NCI-H2081 treated with DMSO at 0.1 percent for 48 hours (cell line): ENCODE measurements around the gene ZAP70.

Experiments used
- DNase-seq: peaks from one replicate; lab custom pipeline; 2025; lab: John Stamatoyannopoulos, UW

ZAP70 gene

GRCh38 chr2:97717613-97717995 is 4.2 kb downstream of the ZAP70 start:
- no peak for DNase-seq

GRCh38 chr2:97718051-97718882 is 4.9 kb downstream of the ZAP70 start:
- no peak for DNase-seq

GRCh38 chr2:97718942-97719341 is 5.6 kb downstream of the ZAP70 start:
- no peak for DNase-seq

- no peak for DNase-seq
Observed at GRCh38 chr2:97719362-97720155, 6.2 kb downstream of the ZAP70 start.

GRCh38 chr2:97720746-97721145 is 7.4 kb downstream of the ZAP70 start:
- DNase-seq = no peak

GRCh38 chr2:97722227-97722626 is 8.9 kb downstream of the ZAP70 start:
- no peak for DNase-seq

GRCh38 chr2:97723156-97724072 is 10.0 kb downstream of the ZAP70 start:
- no peak for DNase-seq

GRCh38 chr2:97724073-97724410 is 10.7 kb downstream of the ZAP70 start:
- no peak for DNase-seq

GRCh38 chr2:97724501-97724900 is 11.1 kb downstream of the ZAP70 start:
- no peak for DNase-seq

- DNase-seq = no peak
Observed at GRCh38 chr2:97724946-97725688, 11.7 kb downstream of the ZAP70 start.

- no peak for DNase-seq
Observed at GRCh38 chr2:97726261-97727064, 13.1 kb downstream of the ZAP70 start.

GRCh38 chr2:97727296-97727695 is 13.9 kb downstream of the ZAP70 start:
- DNase-seq = no peak

- DNase-seq = no peak
Observed at GRCh38 chr2:97728091-97728731, 14.8 kb downstream of the ZAP70 start.

GRCh38 chr2:97730245-97730644 is 16.9 kb downstream of the ZAP70 start:
- DNase-seq = no peak

GRCh38 chr2:97731274-97732020 is 18.1 kb downstream of the ZAP70 start:
- DNase-seq = no peak

- DNase-seq = no peak
Observed at GRCh38 chr2:97732436-97733340, 19.3 kb downstream of the ZAP70 start.

GRCh38 chr2:97733341-97734035 is 20.1 kb downstream of the ZAP70 start:
- no peak for DNase-seq
